ENCODE results near the gene ADAMTS9.

Gene ADAMTS9

GRCh38 chr3:64675687-64676247 lies 12.0 kb downstream of the ADAMTS9 start:
- no peaks in the 10 kb centered on the region for H3K27me3 Mint-ChIP-seq
- H3K4me3 Mint-ChIP-seq, result no peak overlapping the region
- no peaks in the 10 kb centered on the region for H3K36me3 Mint-ChIP-seq (ENCODE audit: low read depth)
- H3K27ac Mint-ChIP-seq, result no peak overlapping the region
- H3K4me1 Mint-ChIP-seq (ENCODE audit: low read depth), result no peaks in the 10 kb centered on the region
- H3K9me3 Mint-ChIP-seq, result no peaks in the 10 kb centered on the region

DNA sequence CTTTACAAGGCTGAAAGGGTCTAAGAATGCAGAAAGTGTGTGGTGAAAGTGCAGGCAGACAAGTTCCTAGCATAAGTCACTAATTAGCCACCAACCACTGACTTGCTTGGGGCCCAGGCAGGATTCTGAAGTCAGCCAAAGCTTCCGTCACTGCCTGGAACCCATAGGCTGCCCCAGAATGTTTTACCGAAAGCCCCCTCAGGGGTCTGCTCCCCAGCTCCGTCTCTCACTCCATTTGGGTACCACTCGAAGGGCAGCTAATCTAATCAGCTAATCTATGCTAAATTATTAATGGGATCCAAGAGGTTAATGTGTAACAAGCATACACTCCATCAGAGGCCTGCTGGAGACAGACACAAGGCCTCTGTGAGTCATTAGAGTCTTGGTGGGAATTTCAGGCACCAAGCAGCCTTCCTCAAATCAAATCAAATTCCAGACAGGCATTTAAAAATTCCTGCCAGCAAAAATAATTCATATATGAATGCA lies 13.2 kb downstream of the ADAMTS9 start:
- Mint-ChIP-seq H3K4me1 (ENCODE audit: low read depth) (no peaks in the 10 kb centered on the region), H3K4me3 (no peak overlapping the region), H3K36me3 (ENCODE audit: low read depth) (no peaks in the 10 kb centered on the region), H3K27ac (no peak overlapping the region), H3K27me3 (no peaks in the 10 kb centered on the region), H3K9me3 (no peaks in the 10 kb centered on the region)

DNA sequence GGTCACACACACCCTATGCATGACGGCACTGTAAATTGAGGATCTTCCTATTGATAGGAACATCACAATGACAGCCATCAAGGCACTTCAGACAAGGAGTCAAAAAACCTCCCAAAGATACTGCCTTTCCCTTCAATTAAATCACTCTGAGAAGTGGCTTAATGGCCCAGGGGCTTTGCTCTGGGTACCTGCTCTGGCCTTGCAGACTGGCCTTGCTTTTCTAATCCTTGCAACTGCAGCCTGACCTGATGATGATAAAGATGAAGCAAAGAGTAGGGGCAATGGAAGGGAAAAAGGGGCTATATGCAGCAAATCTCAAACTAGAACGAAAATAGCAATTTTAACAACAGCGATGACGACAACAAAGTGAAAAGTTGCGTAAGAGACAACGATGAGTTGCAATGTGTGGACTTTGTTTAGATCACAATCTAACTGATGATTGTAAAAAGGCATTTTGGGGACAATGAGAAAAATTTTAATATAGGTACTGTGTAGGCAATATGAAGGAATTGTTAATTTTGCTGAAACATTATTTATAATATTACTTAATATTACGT lies 14.6 kb downstream of the ADAMTS9 start:
- Mint-ChIP-seq H3K27me3 (no peaks in the 10 kb centered on the region), H3K4me3 (no peak overlapping the region), H3K36me3 (ENCODE audit: low read depth) (no peaks in the 10 kb centered on the region), H3K4me1 (ENCODE audit: low read depth) (no peaks in the 10 kb centered on the region), H3K9me3 (no peaks in the 10 kb centered on the region), H3K27ac (no peak overlapping the region)

- peaks cover 4% of the 10 kb centered on the region for H3K9me3 Mint-ChIP-seq
- no peaks in the 10 kb centered on the region for H3K27me3 Mint-ChIP-seq
- no peak overlapping the region for H3K4me3 Mint-ChIP-seq
- H3K27ac Mint-ChIP-seq, result no peak overlapping the region
- no peaks in the 10 kb centered on the region for H3K36me3 Mint-ChIP-seq (ENCODE audit: low read depth)
- H3K4me1 Mint-ChIP-seq (ENCODE audit: low read depth), result no peaks in the 10 kb centered on the region
Observed at GRCh38 chr3:64668582-64669510, 19.0 kb downstream of the ADAMTS9 start.

- Mint-ChIP-seq H3K9me3 (peaks cover 4% of the 10 kb centered on the region), H3K27me3 (no peaks in the 10 kb centered on the region), H3K36me3 (ENCODE audit: low read depth) (no peaks in the 10 kb centered on the region), H3K27ac (no peak overlapping the region), H3K4me1 (ENCODE audit: low read depth) (no peaks in the 10 kb centered on the region), H3K4me3 (no peak overlapping the region)
Observed at GRCh38 chr3:64667887-64668581, 19.8 kb downstream of the ADAMTS9 start.

- H3K27ac Mint-ChIP-seq, result no peak overlapping the region
- no peaks in the 10 kb centered on the region for H3K27me3 Mint-ChIP-seq
- H3K36me3 Mint-ChIP-seq (ENCODE audit: low read depth), result no peaks in the 10 kb centered on the region
- peaks cover 7% of the 10 kb centered on the region for H3K9me3 Mint-ChIP-seq
- H3K4me3 Mint-ChIP-seq, result no peak overlapping the region
- no peaks in the 10 kb centered on the region for H3K4me1 Mint-ChIP-seq (ENCODE audit: low read depth)
Observed at GRCh38 chr3:64667138-64667537, 20.7 kb downstream of the ADAMTS9 start.

GRCh38 chr3:64666171-64666588 lies 21.6 kb downstream of the ADAMTS9 start:
- Mint-ChIP-seq H3K36me3 (ENCODE audit: low read depth) (no peaks in the 10 kb centered on the region), H3K27me3 (no peaks in the 10 kb centered on the region), H3K27ac (no peak overlapping the region), H3K9me3 (peaks cover 11% of the 10 kb centered on the region), H3K4me3 (no peak overlapping the region), H3K4me1 (ENCODE audit: low read depth) (no peaks in the 10 kb centered on the region)

DNA sequence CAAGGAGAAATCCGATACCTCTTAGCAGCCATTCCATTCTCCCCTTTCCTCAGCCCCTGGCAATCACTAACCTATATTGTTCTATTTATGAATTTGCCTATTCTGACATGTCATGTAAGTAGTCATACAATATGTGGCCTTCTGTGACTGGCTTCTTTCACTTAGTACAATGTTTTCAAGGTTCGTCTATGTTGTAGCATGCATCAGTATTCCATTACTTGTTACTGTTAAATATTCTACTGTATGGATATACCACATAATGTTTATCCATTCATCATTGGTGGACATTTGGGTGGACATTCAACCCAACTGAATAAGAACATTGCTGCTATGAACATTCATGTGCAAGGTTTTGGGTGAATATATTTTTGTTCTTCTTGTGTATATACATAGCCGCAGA lies 23.4 kb downstream of the ADAMTS9 start:
- H3K27me3 Mint-ChIP-seq, result no peaks in the 10 kb centered on the region
- no peaks in the 10 kb centered on the region for H3K4me1 Mint-ChIP-seq (ENCODE audit: low read depth)
- H3K4me3 Mint-ChIP-seq, result no peak overlapping the region
- peaks cover 11% of the 10 kb centered on the region for H3K9me3 Mint-ChIP-seq
- H3K36me3 Mint-ChIP-seq (ENCODE audit: low read depth), result no peaks in the 10 kb centered on the region
- no peak overlapping the region for H3K27ac Mint-ChIP-seq

GRCh38 chr3:64659617-64659978 lies 28.2 kb downstream of the ADAMTS9 start:
- Mint-ChIP-seq H3K27ac (no peak overlapping the region), H3K36me3 (ENCODE audit: low read depth) (no peaks in the 10 kb centered on the region), H3K4me3 (no peak overlapping the region), H3K27me3 (no peaks in the 10 kb centered on the region), H3K9me3 (peaks cover 11% of the 10 kb centered on the region), H3K4me1 (ENCODE audit: low read depth) (no peaks in the 10 kb centered on the region)

GRCh38 chr3:64658001-64658400 lies 29.8 kb downstream of the ADAMTS9 start:
- H3K9me3 Mint-ChIP-seq, result peaks cover 7% of the 10 kb centered on the region
- H3K27me3 Mint-ChIP-seq, result no peaks in the 10 kb centered on the region
- H3K27ac Mint-ChIP-seq, result no peak overlapping the region
- H3K36me3 Mint-ChIP-seq (ENCODE audit: low read depth), result no peaks in the 10 kb centered on the region
- no peak overlapping the region for H3K4me3 Mint-ChIP-seq
- H3K4me1 Mint-ChIP-seq (ENCODE audit: low read depth), result no peaks in the 10 kb centered on the region

- Mint-ChIP-seq H3K27me3 (no peaks in the 10 kb centered on the region), H3K4me1 (ENCODE audit: low read depth) (no peaks in the 10 kb centered on the region), H3K27ac (no peak overlapping the region), H3K4me3 (no peak overlapping the region), H3K36me3 (ENCODE audit: low read depth) (no peaks in the 10 kb centered on the region), H3K9me3 (no peaks in the 10 kb centered on the region)
Observed at GRCh38 chr3:64656544-64656943, 31.3 kb downstream of the ADAMTS9 start.

- Mint-ChIP-seq H3K27me3 (no peaks in the 10 kb centered on the region), H3K27ac (no peak overlapping the region), H3K4me1 (ENCODE audit: low read depth) (no peaks in the 10 kb centered on the region), H3K9me3 (no peaks in the 10 kb centered on the region), H3K36me3 (ENCODE audit: low read depth) (no peaks in the 10 kb centered on the region), H3K4me3 (no peak overlapping the region)
Observed at GRCh38 chr3:64655160-64655559, 32.6 kb downstream of the ADAMTS9 start.

GRCh38 chr3:64654013-64654412 lies 33.8 kb downstream of the ADAMTS9 start:
- Mint-ChIP-seq H3K9me3 (no peaks in the 10 kb centered on the region), H3K27me3 (peaks cover under 1% of the 10 kb centered on the region), H3K4me3 (no peak overlapping the region), H3K36me3 (ENCODE audit: low read depth) (no peaks in the 10 kb centered on the region), H3K4me1 (ENCODE audit: low read depth) (no peaks in the 10 kb centered on the region), H3K27ac (no peak overlapping the region)

- Mint-ChIP-seq H3K4me3 (no peak overlapping the region), H3K36me3 (ENCODE audit: low read depth) (no peaks in the 10 kb centered on the region), H3K27ac (no peak overlapping the region), H3K27me3 (peaks cover 4% of the 10 kb centered on the region), H3K9me3 (no peaks in the 10 kb centered on the region), H3K4me1 (ENCODE audit: low read depth) (no peaks in the 10 kb centered on the region)
Observed at GRCh38 chr3:64653101-64653500, 34.7 kb downstream of the ADAMTS9 start.

- no peaks in the 10 kb centered on the region for H3K9me3 Mint-ChIP-seq
- H3K4me1 Mint-ChIP-seq (ENCODE audit: low read depth), result no peaks in the 10 kb centered on the region
- H3K27me3 Mint-ChIP-seq, result peaks cover 4% of the 10 kb centered on the region
- no peak overlapping the region for H3K4me3 Mint-ChIP-seq
- no peak overlapping the region for H3K27ac Mint-ChIP-seq
- H3K36me3 Mint-ChIP-seq (ENCODE audit: low read depth), result no peaks in the 10 kb centered on the region
Observed at GRCh38 chr3:64651741-64652241, 36.0 kb downstream of the ADAMTS9 start.

Measured in stimulated activated naive CD8-positive, alpha-beta T cell treated with anti-CD3 and anti-CD28 coated beads, Interleukin-15, Interleukin-2, amounts not matched to agents 100 ng/mL and 50 ng/mL, for 24 hours (primary cell).